ENCODE measurements around the gene ERO1A. TPM values are rescaled to one million over a fixed set of nuclear protein-coding genes. Genes with fewer than 3 reads are reported as not detected.

ERO1A gene
- total RNA-seq, 1 experiment from 2014 or later, result 83.6 TPM

GRCh38 chr14:52660325-52660724, 35.0 kb downstream of the ERO1A start:
- H3K9me3 ChIP-seq (ENCODE audit: insufficient read depth, low read depth), result no peaks in the 10 kb centered on the region
- DNase-seq, result no peak
- no peaks in the 10 kb centered on the region for H3K9me2 ChIP-seq (ENCODE audit: insufficient read depth)
- H3K4me1 ChIP-seq (replicated peaks; ENCODE audit: insufficient read depth), result no peaks in the 10 kb centered on the region
- H2AFZ ChIP-seq, result no peak overlapping the region
- ChIA-PET POLR2A (ENCODE audit: unreplicated experiment) (no interaction called here), CTCF (no interaction called here)
- no peaks in the 10 kb centered on the region for H3K79me2 ChIP-seq (ENCODE audit: low read depth)
- H3K27me3 ChIP-seq (ENCODE audit: insufficient read depth, low read depth), result no peaks in the 10 kb centered on the region
- H3K27ac ChIP-seq, result no peak overlapping the region
- no peaks in the 10 kb centered on the region for H4K20me1 ChIP-seq (ENCODE audit: insufficient read depth)
- TF ChIP-seq CTCF (conservative IDR thresholded peaks at IDR 0.05) (no peak), EZH2 (IDR thresholded peaks at IDR 0.05; ENCODE audit: low read depth) (no peak)
- no TSS peak for BruUV-seq (replicated peaks)
- H3F3A ChIP-seq (ENCODE audit: insufficient read depth, low read depth), result peaks cover 9% of the 10 kb centered on the region
- no peak overlapping the region for H3K4me3 ChIP-seq
- intact Hi-C loops (cut with micrococcal nuclease; ENCODE audit: unreplicated experiment), result no loop called here
- H3K36me3 ChIP-seq (ENCODE audit: low read depth), result peaks cover 8% of the 10 kb centered on the region; the same call in 1 of the 2 replicates
- no peak overlapping the region for H3K4me2 ChIP-seq

- ChIA-PET POLR2A (ENCODE audit: unreplicated experiment) (no interaction called here), CTCF (no interaction called here)
- H2AFZ ChIP-seq, result no peak overlapping the region
- BruUV-seq (replicated peaks), result no TSS peak
- intact Hi-C loops (cut with micrococcal nuclease; ENCODE audit: unreplicated experiment), result no loop called here
- TF ChIP-seq CTCF (conservative IDR thresholded peaks at IDR 0.05) (no peak), EZH2 (IDR thresholded peaks at IDR 0.05; ENCODE audit: low read depth) (no peak)
- no peaks in the 10 kb centered on the region for H4K20me1 ChIP-seq (ENCODE audit: insufficient read depth)
- no peak overlapping the region for H3K4me2 ChIP-seq
- H3K36me3 ChIP-seq (ENCODE audit: low read depth), result peaks cover 25% of the 10 kb centered on the region
- H3K4me3 ChIP-seq, result no peak overlapping the region
- H3K27me3 ChIP-seq (ENCODE audit: insufficient read depth, low read depth), result no peaks in the 10 kb centered on the region
- no peaks in the 10 kb centered on the region for H3K79me2 ChIP-seq (ENCODE audit: low read depth)
- no peaks in the 10 kb centered on the region for H3K9me2 ChIP-seq (ENCODE audit: insufficient read depth)
- H3F3A ChIP-seq (ENCODE audit: insufficient read depth, low read depth), result peaks cover 5% of the 10 kb centered on the region
- no peak overlapping the region for H3K27ac ChIP-seq
- no peaks in the 10 kb centered on the region for H3K9me3 ChIP-seq (ENCODE audit: insufficient read depth, low read depth)
- no peaks in the 10 kb centered on the region for H3K4me1 ChIP-seq (replicated peaks; ENCODE audit: insufficient read depth)
- DNase-seq, result no peak
Observed at GRCh38 chr14:52656905-52657304, 38.5 kb downstream of the ERO1A start.

- Histone ChIP-seq H3K27ac (no peak overlapping the region), H3K4me2 (no peak overlapping the region), H4K20me1 (ENCODE audit: insufficient read depth) (no peaks in the 10 kb centered on the region; the same call in 1 of the 2 replicates), H3K4me1 (replicated peaks; ENCODE audit: insufficient read depth) (no peaks in the 10 kb centered on the region), H3K79me2 (ENCODE audit: low read depth) (no peaks in the 10 kb centered on the region), H3K36me3 (ENCODE audit: low read depth) (peaks cover 40% of the 10 kb centered on the region), H3F3A (ENCODE audit: insufficient read depth, low read depth) (peaks cover 5% of the 10 kb centered on the region; the same call in 1 of the 2 replicates), H3K9me2 (ENCODE audit: insufficient read depth) (no peaks in the 10 kb centered on the region), H3K4me3 (no peak overlapping the region), H3K27me3 (ENCODE audit: insufficient read depth, low read depth) (no peaks in the 10 kb centered on the region), H2AFZ (no peak overlapping the region), H3K9me3 (ENCODE audit: insufficient read depth, low read depth) (no peaks in the 10 kb centered on the region)
- ChIA-PET CTCF (interaction anchor here (0.6 kb wide), 1 partner anchor 267 kb away, joined by 3 read pairs; no protein-coding TSS in a partner anchor), POLR2A (ENCODE audit: unreplicated experiment) (no interaction called here)
- BruUV-seq (replicated peaks), result no TSS peak
- no peak for DNase-seq
- TF ChIP-seq EZH2 (IDR thresholded peaks at IDR 0.05; ENCODE audit: low read depth), result no peak
- TF ChIP-seq CTCF (conservative IDR thresholded peaks at IDR 0.05), result no peak
- intact Hi-C loops (cut with micrococcal nuclease; ENCODE audit: unreplicated experiment), result no loop called here
Observed at GRCh38 chr14:52650774-52651173, 44.6 kb downstream of the ERO1A start.
